GM19099 (cell line): ENCODE data around the gene OTX1.

ENCODE experiments used
- POLR2A ChIP-seq: IDR thresholded peaks from 3 replicates; pipeline ENCODE4 v1.6.1; 2011; ENCODE audit warnings: low read depth; ENCODE audit not compliant: insufficient read length; ENCODE audit errors: extremely low read depth

Gene OTX1

DNA sequence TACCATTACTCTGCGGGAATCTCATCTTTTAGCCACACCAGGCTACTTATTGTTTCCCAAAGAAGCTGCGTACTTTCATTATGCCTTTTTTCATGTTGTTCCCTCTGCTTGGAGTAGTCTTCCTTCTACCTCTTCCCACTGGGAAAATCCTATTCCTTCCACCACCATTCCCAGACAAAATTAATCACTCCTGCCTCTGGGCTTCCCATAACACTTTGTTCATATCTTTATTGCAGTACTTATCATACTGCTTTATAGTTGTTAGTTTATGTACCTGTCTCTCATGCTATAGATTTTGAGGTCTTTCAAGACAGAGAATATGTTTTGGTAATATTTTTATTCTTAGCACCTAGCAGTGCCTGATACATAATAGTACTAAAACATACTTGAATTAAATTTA lies 16.2 kb downstream of the OTX1 start:
- TF ChIP-seq POLR2A: no peak

DNA sequence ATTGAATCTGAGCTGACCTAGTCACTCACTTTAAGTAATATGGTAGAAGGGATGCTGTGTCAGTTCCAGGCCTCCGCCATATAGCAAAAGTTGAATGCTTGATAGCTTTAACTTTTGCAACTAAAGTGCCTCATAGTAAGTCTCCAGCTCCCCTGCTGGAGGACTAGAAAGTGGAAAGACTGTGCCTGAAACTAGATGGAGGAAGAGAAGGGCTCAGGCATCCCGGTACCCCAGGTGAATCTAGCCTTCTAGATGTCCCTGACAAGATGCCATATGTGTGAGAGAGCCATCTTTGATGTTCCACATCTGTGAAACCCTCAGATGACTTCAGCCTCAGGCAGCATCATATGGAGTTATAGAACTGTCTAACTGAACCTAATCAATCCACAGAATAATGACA lies 21.0 kb downstream of the OTX1 start:
- no peak for TF ChIP-seq POLR2A

DNA sequence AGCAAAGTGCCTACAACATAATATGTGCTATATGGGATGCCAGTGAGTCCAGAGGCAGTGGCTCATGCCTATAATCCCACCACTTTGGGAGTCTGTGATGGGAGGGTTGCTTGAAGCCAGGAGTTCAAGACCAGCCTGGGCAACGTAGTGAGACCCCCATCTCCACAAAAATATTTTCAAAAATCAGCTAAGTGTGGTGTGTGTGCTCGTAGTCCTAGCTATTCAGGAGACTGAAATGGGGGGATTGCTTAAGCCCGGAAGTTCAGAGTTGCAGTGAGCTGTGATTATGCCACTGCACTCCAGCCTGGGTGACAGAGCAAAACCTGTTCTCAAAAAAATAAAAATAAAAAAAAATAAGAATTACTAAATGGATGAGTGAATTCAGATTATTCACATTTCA lies 23.4 kb downstream of the OTX1 start:
- TF ChIP-seq POLR2A: no peak

DNA sequence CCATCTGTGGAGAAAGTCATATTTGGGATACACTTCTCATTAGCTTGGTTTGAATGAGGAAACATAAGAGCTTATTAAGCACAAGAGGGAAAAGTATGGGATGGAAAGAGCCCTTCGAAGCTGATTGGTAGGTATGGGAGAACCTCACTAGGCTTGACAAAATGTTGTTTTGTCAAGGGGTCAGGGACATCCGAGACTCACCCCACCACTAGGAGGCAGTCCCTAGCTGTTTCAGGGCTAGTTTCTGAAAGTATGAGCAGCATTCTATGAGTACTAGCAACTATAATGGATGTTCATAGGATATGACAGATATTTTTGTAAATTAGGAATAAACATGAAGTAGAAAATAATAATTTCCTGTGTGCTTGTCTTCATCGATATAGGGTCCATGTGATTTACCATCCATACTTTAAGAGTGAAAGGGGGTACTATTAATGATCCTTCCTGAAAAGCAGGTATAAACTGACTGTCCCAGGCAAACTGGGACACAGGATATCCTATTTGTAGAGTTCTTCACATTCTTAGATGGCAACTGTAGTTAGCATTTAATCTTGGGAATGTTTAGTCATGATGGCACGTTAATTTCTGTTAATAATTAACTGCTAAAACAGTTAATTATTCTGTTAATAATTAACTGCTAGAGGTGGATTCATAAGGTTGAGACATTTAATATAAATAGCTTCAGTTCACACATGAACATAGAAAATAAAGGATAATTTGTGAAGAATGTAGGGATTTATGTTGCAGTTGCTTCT lies 28.4 kb downstream of the OTX1 start:
- TF ChIP-seq POLR2A: no peak

DNA sequence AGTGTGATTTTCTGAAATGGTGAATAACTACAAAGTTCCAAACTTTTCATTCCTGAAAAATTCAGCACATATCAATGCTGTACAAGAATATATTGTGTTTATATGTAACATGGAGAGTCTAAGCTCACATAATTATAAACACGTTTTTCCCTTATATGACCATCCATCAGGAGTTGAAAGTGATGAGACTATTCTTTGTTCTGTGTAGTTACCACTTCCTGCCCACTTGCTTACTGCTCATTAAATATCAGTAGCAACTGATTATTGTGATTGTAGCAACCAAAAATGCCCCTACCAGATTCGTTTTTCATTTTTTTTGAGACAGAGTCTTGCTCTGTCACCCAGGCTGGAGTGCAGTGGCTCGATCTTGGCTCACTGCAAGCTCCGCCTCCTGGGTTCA lies 30.8 kb downstream of the OTX1 start:
- TF ChIP-seq POLR2A: no peak

DNA sequence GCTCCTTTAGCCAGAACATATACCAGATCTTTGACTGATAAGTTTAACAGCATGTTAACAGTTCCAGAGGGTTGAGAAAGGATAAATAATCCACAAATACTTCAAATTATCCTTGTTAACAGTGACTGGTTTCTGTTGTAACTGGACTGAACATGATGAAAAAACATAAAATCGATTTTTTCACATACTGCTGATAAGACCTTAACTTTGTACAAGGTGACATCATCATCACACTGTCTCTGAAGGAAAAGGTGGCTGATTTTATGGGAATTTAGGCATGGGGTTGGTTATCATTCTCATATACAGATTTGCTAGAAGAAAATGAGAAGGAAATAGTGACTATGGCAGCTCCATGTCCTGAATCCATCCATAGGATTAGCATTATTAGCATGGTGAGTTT lies 36.1 kb downstream of the OTX1 start:
- TF ChIP-seq POLR2A: no peak

DNA sequence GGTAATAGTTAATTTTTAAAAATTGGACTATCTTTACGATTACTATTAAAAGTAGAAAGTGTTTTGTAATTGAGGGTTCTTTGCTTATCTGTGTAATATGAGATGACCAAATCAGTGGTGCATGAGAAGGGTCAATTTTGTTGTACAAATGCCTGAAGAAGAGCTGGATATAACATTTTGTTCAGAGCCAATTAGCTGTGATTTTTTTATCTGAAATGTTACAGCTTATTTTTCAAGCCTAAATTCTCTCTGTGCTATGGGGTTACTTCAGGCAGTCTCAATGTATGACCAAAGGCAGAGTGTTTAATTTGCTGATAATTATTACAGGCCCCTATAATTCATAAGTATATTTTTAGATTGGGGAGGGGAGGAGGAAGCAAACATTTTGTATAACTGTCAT lies 41.8 kb downstream of the OTX1 start:
- no peak for TF ChIP-seq POLR2A

DNA sequence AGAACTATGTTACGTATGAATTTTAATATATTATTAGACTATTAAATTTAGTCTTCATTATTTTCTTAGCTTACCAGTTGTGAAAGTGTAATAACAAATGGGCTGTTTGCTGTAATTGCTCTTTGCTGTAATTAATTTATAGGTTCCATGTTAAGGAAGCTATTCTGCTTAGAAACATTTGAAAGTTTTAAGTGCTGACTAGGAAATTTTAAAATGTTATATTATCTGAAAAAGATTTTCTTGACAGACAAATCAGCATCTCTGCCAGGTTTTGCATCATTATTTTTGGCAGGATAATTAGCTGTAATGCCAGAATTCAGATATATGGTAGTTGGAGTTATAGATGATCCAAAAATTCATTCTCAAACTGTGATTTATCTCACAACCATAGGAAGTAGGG lies 42.2 kb downstream of the OTX1 start:
- TF ChIP-seq POLR2A: no peak

DNA sequence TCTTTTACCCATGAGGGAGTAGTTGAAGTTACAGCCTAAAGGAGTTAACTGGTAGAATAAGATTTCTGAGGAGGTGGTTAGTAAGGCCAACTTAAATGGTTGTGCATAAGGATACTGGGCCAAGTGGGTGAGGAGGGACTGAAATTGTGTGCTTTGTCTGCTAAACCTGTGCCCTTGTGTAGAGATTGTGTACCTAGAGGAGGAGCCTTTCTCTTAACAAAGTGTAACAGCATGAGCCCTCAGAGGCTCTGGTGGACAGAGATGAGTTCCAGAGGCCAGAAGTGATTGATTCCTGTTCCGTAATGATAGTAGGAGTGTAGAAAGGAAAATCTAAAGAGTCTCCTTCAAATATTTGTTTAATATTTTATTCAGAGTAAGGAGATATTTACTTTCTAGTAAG lies 42.9 kb downstream of the OTX1 start:
- no peak for TF ChIP-seq POLR2A

DNA sequence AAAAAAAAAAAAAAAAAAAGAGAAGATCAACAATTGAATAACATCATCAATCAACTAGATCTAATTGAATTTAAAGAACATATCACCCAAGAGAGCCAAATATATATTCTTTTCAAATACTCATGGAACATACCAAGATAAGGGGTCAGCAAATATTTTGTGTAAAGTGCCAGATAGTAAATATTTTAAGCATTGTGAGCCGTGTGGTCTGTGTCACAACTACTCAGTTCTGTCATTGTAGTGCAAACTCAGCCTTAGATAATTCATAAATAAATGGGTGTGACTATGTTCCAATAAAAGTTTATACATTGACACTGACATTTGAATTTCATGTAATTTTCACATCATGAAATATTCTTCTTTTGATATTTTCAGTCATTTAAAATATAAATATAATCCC lies 45.9 kb downstream of the OTX1 start:
- TF ChIP-seq POLR2A: no peak

DNA sequence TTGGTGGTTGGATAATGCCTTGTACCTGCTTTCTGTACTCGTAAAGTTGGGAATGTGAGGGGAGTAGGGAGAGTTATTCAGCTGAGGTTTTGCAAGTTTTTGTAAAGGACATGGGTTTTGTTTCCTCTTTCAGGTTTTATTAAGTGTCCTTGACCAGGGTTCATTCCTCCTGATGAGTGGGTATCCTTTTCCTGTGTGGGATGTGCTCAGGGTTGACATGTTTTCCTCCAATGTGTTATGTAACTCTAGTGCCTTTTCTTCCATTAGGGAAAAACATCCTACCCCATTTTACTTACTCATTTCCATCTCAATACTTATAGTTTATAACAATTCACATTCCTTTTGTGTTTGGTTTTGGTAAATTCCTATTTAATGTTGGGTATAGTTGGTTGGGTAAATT lies 48.4 kb downstream of the OTX1 start:
- no peak for TF ChIP-seq POLR2A

DNA sequence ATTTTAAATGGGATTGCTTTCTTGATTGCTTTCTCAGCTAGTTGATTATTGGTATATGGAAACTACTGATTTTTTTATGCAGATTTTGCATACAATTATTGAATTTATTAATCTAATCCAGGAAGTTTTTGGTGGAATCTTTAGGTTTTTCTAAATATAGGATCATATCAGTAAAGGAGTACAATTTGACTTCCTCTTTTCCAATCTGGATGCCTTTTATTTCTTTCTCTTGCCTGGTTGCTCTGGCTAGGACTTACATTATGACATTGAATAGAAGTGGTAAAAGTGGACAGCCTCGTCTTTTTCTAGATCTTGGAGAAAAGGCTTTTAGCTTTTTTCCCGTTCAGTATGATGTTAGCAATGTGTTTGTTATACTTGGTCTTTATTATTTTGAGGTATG lies 51.3 kb downstream of the OTX1 start:
- no peak for TF ChIP-seq POLR2A

DNA sequence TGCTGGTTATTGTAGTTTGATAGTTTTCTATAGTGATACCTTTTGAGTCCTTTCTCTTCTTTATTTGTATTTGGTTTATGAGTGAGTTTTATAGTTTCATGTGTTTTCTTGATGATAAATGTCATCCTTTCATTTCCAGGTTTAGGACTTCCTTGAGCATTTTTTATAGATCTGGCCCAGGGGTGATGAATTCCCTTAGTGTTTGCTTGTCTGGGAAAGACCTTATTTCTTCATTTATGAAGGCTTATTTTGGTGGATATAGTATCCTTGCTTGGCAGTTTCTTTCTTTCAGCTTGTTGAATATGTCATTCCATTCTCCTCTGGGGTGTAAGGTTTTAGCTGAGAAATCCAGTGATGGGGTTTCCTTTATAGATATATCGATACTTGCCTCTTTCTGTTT lies 53.9 kb downstream of the OTX1 start:
- no peak for TF ChIP-seq POLR2A
